MCF 10A (cell line): ENCODE data around the gene PRRC2B. TPM values are rescaled to one million over a fixed set of nuclear protein-coding genes. Genes with fewer than 3 reads are reported as not detected.

ENCODE experiments used
- BruUV-seq: library from RNA; stranded (reverse); fragments of 400-500 nt; replicated peaks from 2 replicates; lab custom pipeline; 2021; lab: Mats Ljungman, UMichigan
- CTCF ChIA-PET: fragments of 300-600 bp; sonication (Branson Sonifier 250); formaldehyde crosslinking; extraction: SDS; loops from one replicate; lab custom pipeline; 2021; ENCODE audit warnings: antibody characterized with exemption, inconsistent platforms; lab: Yijun Ruan, JAX
- POLR2A ChIA-PET: fragments of 300-600, 350-650 bp; sonication (Branson Sonifier 250); formaldehyde crosslinking; extraction: SDS; loops from one replicate; lab custom pipeline; 2020; ENCODE audit warnings: antibody characterized with exemption, inconsistent platforms; lab: Yijun Ruan, JAX
- DNase-seq: peaks from one replicate; pipeline ENCODE4 v3.0.0-alpha.2; 2018; ENCODE audit not compliant: unreplicated experiment
- H3K27ac Mint-ChIP-seq: one replicate; pipeline ENCODE4 v1.8.0; 2022; ENCODE audit warnings: mild to moderate bottlenecking, low read depth, mixed read lengths; ENCODE audit not compliant: unreplicated experiment
- H3K27me3 Mint-ChIP-seq: one replicate; pipeline ENCODE4 v1.8.0; 2022; ENCODE audit warnings: mixed read lengths; ENCODE audit not compliant: insufficient read depth, unreplicated experiment
- H3K36me3 Mint-ChIP-seq: one replicate; pipeline ENCODE4 v1.8.0; 2022; ENCODE audit warnings: mild to moderate bottlenecking, moderate library complexity, mixed read lengths; ENCODE audit not compliant: insufficient read depth, unreplicated experiment
- H3K4me1 Mint-ChIP-seq: one replicate; pipeline ENCODE4 v1.8.0; 2022; ENCODE audit warnings: mixed read lengths; ENCODE audit not compliant: insufficient read depth, unreplicated experiment
- H3K4me3 Mint-ChIP-seq: one replicate; pipeline ENCODE4 v1.8.0; 2022; ENCODE audit warnings: mild to moderate bottlenecking, moderate library complexity, mixed read lengths; ENCODE audit not compliant: unreplicated experiment
- H3K9me3 Mint-ChIP-seq: one replicate; pipeline ENCODE4 v1.8.0; 2022; ENCODE audit warnings: mixed read lengths; ENCODE audit not compliant: unreplicated experiment
- intact Hi-C: fragments of 100-400 bp; cut with micrococcal nuclease; formaldehyde crosslinking; loops from 2 replicates; pipeline ENCODE4 v1.14.1; 2022
- total RNA-seq: library from RNA; stranded (reverse); gene quantifications from 2 replicates; pipeline ENCODE4 v1.2.3, GENCODE V29; 2022
- TF ChIP-seq, protein P1 (sequence below): fragments of 200-600 bp; IDR thresholded peaks from one replicate; pipeline ENCODE4 v1.8.0; 2022; ENCODE audit warnings: antibody characterized with exemption, mild to moderate bottlenecking; ENCODE audit not compliant: unreplicated experiment

Gene PRRC2B
- total RNA-seq, 1 experiment from 2014 or later = 186 TPM

DNA sequence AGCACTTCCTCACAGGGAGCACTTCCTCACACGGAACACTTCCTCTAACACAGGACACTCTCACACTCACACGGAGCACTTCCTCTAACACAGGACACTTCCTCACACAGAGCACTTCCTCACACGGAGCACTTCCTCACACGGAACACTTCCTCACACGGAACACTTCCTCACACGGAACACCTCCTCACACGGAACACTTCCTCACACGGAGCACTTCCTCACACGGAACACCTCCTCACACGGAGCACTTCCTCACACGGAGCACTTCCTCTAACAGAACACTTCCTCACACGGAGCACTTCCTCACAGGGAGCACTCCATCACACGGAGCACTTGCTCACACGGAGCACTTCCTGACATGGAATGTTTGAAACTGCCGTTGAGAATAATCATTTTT lies 122.2 kb downstream of the PRRC2B start:
- TF ChIP-seq, protein P1, sequence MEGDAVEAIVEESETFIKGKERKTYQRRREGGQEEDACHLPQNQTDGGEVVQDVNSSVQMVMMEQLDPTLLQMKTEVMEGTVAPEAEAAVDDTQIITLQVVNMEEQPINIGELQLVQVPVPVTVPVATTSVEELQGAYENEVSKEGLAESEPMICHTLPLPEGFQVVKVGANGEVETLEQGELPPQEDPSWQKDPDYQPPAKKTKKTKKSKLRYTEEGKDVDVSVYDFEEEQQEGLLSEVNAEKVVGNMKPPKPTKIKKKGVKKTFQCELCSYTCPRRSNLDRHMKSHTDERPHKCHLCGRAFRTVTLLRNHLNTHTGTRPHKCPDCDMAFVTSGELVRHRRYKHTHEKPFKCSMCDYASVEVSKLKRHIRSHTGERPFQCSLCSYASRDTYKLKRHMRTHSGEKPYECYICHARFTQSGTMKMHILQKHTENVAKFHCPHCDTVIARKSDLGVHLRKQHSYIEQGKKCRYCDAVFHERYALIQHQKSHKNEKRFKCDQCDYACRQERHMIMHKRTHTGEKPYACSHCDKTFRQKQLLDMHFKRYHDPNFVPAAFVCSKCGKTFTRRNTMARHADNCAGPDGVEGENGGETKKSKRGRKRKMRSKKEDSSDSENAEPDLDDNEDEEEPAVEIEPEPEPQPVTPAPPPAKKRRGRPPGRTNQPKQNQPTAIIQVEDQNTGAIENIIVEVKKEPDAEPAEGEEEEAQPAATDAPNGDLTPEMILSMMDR = no peak
- Mint-ChIP-seq H3K9me3 (no peaks in the 10 kb centered on the region), H3K36me3 (peaks cover 38% of the 10 kb centered on the region), H3K27ac (no peak overlapping the region), H3K27me3 (no peaks in the 10 kb centered on the region), H3K4me3 (no peak overlapping the region), H3K4me1 (no peaks in the 10 kb centered on the region)
- no peak for DNase-seq
- intact Hi-C loops = no loop called here
- no TSS peak for BruUV-seq
- POLR2A ChIA-PET = interaction anchor here (1.4 kb wide), 1 partner anchor 10 kb away, joined by 3 read pairs; no protein-coding TSS in a partner anchor
- CTCF ChIA-PET = no interaction called here

GRCh38 chr9:131516930-131517329 lies 123.0 kb downstream of the PRRC2B start:
- TF ChIP-seq, protein P1 = no peak
- no peak overlapping the region for H3K27ac Mint-ChIP-seq
- no peaks in the 10 kb centered on the region for H3K4me1 Mint-ChIP-seq
- no peaks in the 10 kb centered on the region for H3K9me3 Mint-ChIP-seq
- H3K4me3 Mint-ChIP-seq = no peak overlapping the region
- ChIA-PET POLR2A (interaction anchor here (1.4 kb wide), 1 partner anchor 9 kb away, joined by 3 read pairs; no protein-coding TSS in a partner anchor), CTCF (no interaction called here)
- intact Hi-C loops = no loop called here
- DNase-seq = no peak
- BruUV-seq = no TSS peak
- H3K36me3 Mint-ChIP-seq = peaks cover 38% of the 10 kb centered on the region
- H3K27me3 Mint-ChIP-seq = no peaks in the 10 kb centered on the region

GRCh38 chr9:131517761-131518190 lies 123.9 kb downstream of the PRRC2B start:
- TF ChIP-seq, protein P1 = no peak
- H3K4me1 Mint-ChIP-seq = no peaks in the 10 kb centered on the region
- no peaks in the 10 kb centered on the region for H3K27me3 Mint-ChIP-seq
- H3K9me3 Mint-ChIP-seq = no peaks in the 10 kb centered on the region
- peaks cover 37% of the 10 kb centered on the region for H3K36me3 Mint-ChIP-seq
- H3K27ac Mint-ChIP-seq = no peak overlapping the region
- intact Hi-C loops = no loop called here
- ChIA-PET POLR2A (interaction anchor here (1.4 kb wide), 1 partner anchor 8 kb away, joined by 3 read pairs; no protein-coding TSS in a partner anchor), CTCF (no interaction called here)
- DNase-seq = no peak
- H3K4me3 Mint-ChIP-seq = no peak overlapping the region
- BruUV-seq = no TSS peak

GRCh38 chr9:131518553-131518952 lies 124.7 kb downstream of the PRRC2B start:
- intact Hi-C loops = no loop called here
- BruUV-seq = no TSS peak
- TF ChIP-seq, protein P1 = no peak
- Mint-ChIP-seq H3K4me3 (no peak overlapping the region), H3K27me3 (no peaks in the 10 kb centered on the region), H3K36me3 (peaks cover 38% of the 10 kb centered on the region), H3K9me3 (no peaks in the 10 kb centered on the region), H3K27ac (no peak overlapping the region), H3K4me1 (no peaks in the 10 kb centered on the region)
- CTCF ChIA-PET = interaction anchor here (0.6 kb wide), 1 partner anchor 717 kb away, joined by 3 read pairs; no protein-coding TSS in a partner anchor
- POLR2A ChIA-PET = no interaction called here
- DNase-seq = no peak
